HK-2 (cell line): Measurements from ENCODE around the gene NIPSNAP2.
A peak's percentile ranks its signal among the peaks of the same experiment; 100 is the strongest.
"Not testable (repeated sequence)": the region's sequence is repeated elsewhere in the genome, so short reads cannot be mapped to it uniquely, and the experiment has no call there.

Experiments used
- DNase-seq: peaks from one replicate; pipeline ENCODE4 v3.0.0-alpha.2; 2018; ENCODE audit not compliant: unreplicated experiment

NIPSNAP2 gene

GRCh38 chr7:56046721-56047445 lies 82.5 kb downstream of the NIPSNAP2 start:
- DNase-seq = peak; percentile 34

GRCh38 chr7:56047446-56048116 lies 83.2 kb downstream of the NIPSNAP2 start:
- not testable (repeated sequence) for DNase-seq

- DNase-seq = no peak
Measured at GRCh38 chr7:56048245-56048644, 83.9 kb downstream of the NIPSNAP2 start.

GRCh38 chr7:56048763-56049162 lies 84.4 kb downstream of the NIPSNAP2 start:
- not testable (repeated sequence) for DNase-seq
